HEK293 (cell line): ENCODE measurements around the gene CCSER1.

Source experiments
- KLF16 ChIP-seq: fragments of 450-650 bp; formaldehyde crosslinking; IDR thresholded peaks from 2 replicates; pipeline ENCODE4 v1.5.1; 2017; ENCODE audit warnings: missing biosample characterization, missing genetic modification characterization
- RBAK ChIP-seq: fragments of 450-650 bp; formaldehyde crosslinking; IDR thresholded peaks from 2 replicates; pipeline ENCODE4 v1.5.1; 2016; ENCODE audit warnings: missing biosample characterization, missing genetic modification characterization
- ZBTB21 ChIP-seq: fragments of 450-650 bp; formaldehyde crosslinking; IDR thresholded peaks from 2 replicates; pipeline ENCODE4 v1.5.1; 2017; ENCODE audit warnings: missing biosample characterization, missing genetic modification characterization
- ZNF10 ChIP-seq: fragments of 450-650 bp; formaldehyde crosslinking; IDR thresholded peaks from 2 replicates; pipeline ENCODE4 v1.5.1; 2017; ENCODE audit warnings: missing biosample characterization, missing genetic modification characterization
- ZNF274 ChIP-seq, 2 experiments: fragments of 200-500 bp in 1 of 2; fragments of 450-650 bp in 1 of 2; sonication (Bioruptor generic) in 1 of 2; formaldehyde crosslinking in 1 of 2; IDR thresholded peaks; 2 replicates each; pipeline versions ENCODE4 v1.5.1 to v1.6.1; 2014 to 2016; ENCODE audit warnings: borderline replicate concordance in 1 of 2, inconsistent platforms in 1 of 2, low read length in 1 of 2, missing biosample characterization in 1 of 2, missing genetic modification characterization in 1 of 2
- ZNF324 ChIP-seq: fragments of 450-650 bp; formaldehyde crosslinking; IDR thresholded peaks from 2 replicates; pipeline ENCODE4 v1.5.1; 2016; ENCODE audit warnings: missing biosample characterization, missing genetic modification characterization
- ZNF549 ChIP-seq: fragments of 450-650 bp; IDR thresholded peaks from 2 replicates; pipeline ENCODE4 v1.5.1; 2018; ENCODE audit warnings: missing biosample characterization, missing genetic modification characterization, mild to moderate bottlenecking, inconsistent platforms, moderate library complexity
- TF ChIP-seq, protein P1 (sequence below): fragments of 450-650 bp; formaldehyde crosslinking; IDR thresholded peaks from 2 replicates; pipeline ENCODE4 v1.5.1; 2016; ENCODE audit warnings: missing biosample characterization, missing genetic modification characterization
- TF ChIP-seq, protein P2 (sequence below): fragments of 450-650 bp; formaldehyde crosslinking; IDR thresholded peaks from 2 replicates; pipeline ENCODE4 v1.5.1; 2016; ENCODE audit warnings: missing biosample characterization, missing genetic modification characterization
- TF ChIP-seq, protein P3 (sequence below): fragments of 450-650 bp; formaldehyde crosslinking; IDR thresholded peaks from 2 replicates; pipeline ENCODE4 v1.5.1; 2016; ENCODE audit warnings: missing biosample characterization, missing genetic modification characterization

DNA sequence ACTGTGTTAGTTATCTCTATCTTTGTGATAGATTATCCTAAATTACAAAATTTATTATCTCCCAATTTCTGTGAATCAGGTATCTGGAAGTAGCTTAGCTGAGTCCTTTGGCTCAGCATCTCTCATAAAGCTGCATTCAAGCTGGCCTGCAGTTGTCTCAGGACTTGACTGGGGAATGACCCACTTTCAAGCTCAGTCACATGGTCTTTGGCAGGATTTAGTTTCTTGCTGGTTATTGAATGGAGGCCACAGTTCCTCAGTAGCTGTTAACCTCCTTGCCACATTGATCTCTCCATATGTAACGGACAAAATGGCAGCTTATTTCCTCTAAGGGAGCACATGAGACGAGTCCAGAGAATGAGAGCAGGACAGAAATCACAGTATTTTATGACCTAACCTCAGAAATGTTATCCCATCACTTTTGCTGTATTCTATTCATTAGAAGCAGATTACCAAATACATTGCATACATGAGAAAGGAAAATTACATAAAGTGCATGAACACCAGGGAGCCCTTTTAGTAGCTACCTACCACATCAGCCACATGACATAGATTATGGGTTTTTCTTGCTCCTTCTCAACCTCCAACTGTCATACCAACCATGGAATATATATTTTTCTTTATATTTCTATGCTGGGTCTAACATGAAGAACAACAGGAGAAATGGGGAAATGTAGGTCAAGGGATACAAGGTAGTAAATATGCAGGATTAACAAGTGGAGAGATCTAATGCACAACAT is 730.1 kb downstream of the CCSER1 start:
- TF ChIP-seq, protein P1, sequence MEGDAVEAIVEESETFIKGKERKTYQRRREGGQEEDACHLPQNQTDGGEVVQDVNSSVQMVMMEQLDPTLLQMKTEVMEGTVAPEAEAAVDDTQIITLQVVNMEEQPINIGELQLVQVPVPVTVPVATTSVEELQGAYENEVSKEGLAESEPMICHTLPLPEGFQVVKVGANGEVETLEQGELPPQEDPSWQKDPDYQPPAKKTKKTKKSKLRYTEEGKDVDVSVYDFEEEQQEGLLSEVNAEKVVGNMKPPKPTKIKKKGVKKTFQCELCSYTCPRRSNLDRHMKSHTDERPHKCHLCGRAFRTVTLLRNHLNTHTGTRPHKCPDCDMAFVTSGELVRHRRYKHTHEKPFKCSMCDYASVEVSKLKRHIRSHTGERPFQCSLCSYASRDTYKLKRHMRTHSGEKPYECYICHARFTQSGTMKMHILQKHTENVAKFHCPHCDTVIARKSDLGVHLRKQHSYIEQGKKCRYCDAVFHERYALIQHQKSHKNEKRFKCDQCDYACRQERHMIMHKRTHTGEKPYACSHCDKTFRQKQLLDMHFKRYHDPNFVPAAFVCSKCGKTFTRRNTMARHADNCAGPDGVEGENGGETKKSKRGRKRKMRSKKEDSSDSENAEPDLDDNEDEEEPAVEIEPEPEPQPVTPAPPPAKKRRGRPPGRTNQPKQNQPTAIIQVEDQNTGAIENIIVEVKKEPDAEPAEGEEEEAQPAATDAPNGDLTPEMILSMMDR (tag by site-specific recombination), result no peak
- no peak for TF ChIP-seq ZNF324 (tag by site-specific recombination)
- no peak for TF ChIP-seq ZNF10
- TF ChIP-seq RBAK (tag by site-specific recombination), result no peak
- TF ChIP-seq, protein P2, sequence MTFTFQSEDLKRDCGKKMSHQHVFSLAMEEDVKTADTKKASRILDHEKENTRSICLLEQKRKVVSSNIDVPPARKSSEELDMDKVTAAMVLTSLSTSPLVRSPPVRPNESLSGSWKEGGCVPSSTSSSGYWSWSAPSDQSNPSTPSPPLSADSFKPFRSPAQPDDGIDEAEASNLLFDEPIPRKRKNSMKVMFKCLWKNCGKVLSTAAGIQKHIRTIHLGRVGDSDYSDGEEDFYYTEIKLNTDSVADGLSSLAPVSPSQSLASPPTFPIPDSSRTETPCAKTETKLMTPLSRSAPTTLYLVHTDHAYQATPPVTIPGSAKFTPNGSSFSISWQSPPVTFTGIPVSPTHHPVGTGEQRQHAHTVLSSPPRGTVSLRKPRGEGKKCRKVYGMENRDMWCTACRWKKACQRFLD (tag by site-specific recombination), result no peak
- TF ChIP-seq, protein P3, sequence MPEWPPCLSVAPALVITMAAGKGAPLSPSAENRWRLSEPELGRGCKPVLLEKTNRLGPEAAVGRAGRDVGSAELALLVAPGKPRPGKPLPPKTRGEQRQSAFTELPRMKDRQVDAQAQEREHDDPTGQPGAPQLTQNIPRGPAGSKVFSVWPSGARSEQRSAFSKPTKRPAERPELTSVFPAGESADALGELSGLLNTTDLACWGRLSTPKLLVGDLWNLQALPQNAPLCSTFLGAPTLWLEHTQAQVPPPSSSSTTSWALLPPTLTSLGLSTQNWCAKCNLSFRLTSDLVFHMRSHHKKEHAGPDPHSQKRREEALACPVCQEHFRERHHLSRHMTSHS, result no peak
- no peak for TF ChIP-seq ZNF274 (IDR thresholded peaks at IDR 0.05; ENCODE audit: low read length)
- no peak for TF ChIP-seq ZNF274 (tag by site-specific recombination; IDR thresholded peaks at IDR 0.05; ENCODE audit: borderline replicate concordance)
- TF ChIP-seq KLF16 (tag by site-specific recombination), result no peak
- no peak for TF ChIP-seq ZBTB21 (tag by site-specific recombination)
- no peak for TF ChIP-seq ZNF549 (tag by site-specific recombination)
